Spinal cord (tissue), 10 donors: ENCODE measurements around the gene SMIM33. TPM values are rescaled to one million over a fixed set of nuclear protein-coding genes. Genes with fewer than 3 reads are reported as not detected.

Experiments
- DNase-seq, 6 donors: peaks; one replicate each; pipeline versions ENCODE4 v3.0.0 to v3.0.0-alpha.2; 2013 to 2015; ENCODE audit warnings: low spot score in 6 of 6, low read depth in 4 of 6
- H3K27ac ChIP-seq: one replicate; pipeline ENCODE4 v1.5.1; 2013; ENCODE audit warnings: low read depth, low read length, control low read depth
- H3K27me3 ChIP-seq: one replicate; pipeline ENCODE4 v1.6.1; 2013; ENCODE audit warnings: low read length; ENCODE audit not compliant: control insufficient read depth, insufficient read depth
- H3K36me3 ChIP-seq: one replicate; pipeline ENCODE4 v1.6.1; 2013; ENCODE audit warnings: low read length; ENCODE audit not compliant: control insufficient read depth, insufficient read depth
- H3K4me1 ChIP-seq: one replicate; pipeline ENCODE4 v1.6.1; 2013; ENCODE audit warnings: low read length; ENCODE audit not compliant: control insufficient read depth, insufficient read depth
- H3K4me3 ChIP-seq: one replicate; pipeline ENCODE4 v1.5.1; 2013; ENCODE audit warnings: low read depth, low read length, control low read depth
- H3K9me3 ChIP-seq: one replicate; pipeline ENCODE4 v1.6.1; 2013; ENCODE audit warnings: low read length; ENCODE audit not compliant: control insufficient read depth, insufficient read depth
- WGBS: methylation state at CpG from one replicate; pipeline ENCODE4 v1.1.5; 2013; ENCODE audit warnings: missing lambda C conversion rate; ENCODE audit not compliant: insufficient coverage; 5-methylcytosine and 5-hydroxymethylcytosine counted together
- polyA plus RNA-seq, 2 donors: library from polyadenylated mRNA; unstranded; fragments of 120-200 nt; gene quantifications; one replicate each; pipeline ENCODE4 v1.2.1, GENCODE V29; 2013; ENCODE audit not compliant: insufficient read length in 2 of 2
- total RNA-seq, 2 donors: library from RNA; depleted of rRNA in 1 of 2; stranded (reverse); fragments of 120-200 nt in 1 of 2; fragments of >200 nt in 1 of 2; gene quantifications; one replicate each; pipeline versions ENCODE4 v1.2.3 to v1.2.4, GENCODE V29; 2013 to 2014
- donor health status: healthy.

SMIM33 gene
- total and polyA plus RNA-seq, 4 donors = not detected

DNA sequence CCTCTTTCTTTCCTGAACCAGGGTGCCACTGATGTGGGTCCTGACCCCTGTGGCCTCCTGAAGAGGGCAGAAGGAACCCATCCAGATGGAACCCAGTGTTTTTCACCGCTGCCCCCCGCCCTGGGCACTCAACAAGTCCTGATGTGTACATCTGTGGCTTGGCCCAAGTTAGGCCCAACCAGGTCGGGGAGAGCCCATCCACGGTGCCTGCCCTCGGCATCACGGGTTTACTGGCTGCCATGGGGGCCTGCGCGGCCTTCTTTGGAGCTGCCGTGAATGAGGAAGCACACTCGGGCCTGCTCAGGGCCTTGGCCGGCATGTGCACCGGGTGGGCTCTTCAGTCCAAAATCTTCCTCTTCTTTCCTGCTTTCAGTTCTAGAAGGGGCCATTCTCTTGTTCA is 14.0 kb upstream of the SMIM33 start:
- no peak overlapping the region for H3K27ac ChIP-seq
- no peaks in the 10 kb centered on the region for H3K27me3 ChIP-seq
- no peak for DNase-seq
- peaks cover 5% of the 10 kb centered on the region for H3K36me3 ChIP-seq
- WGBS = 82% methylated on average over 12 of the region's 12 CpGs
- H3K9me3 ChIP-seq = no peaks in the 10 kb centered on the region
- no peaks in the 10 kb centered on the region for H3K4me1 ChIP-seq
- no peak overlapping the region for H3K4me3 ChIP-seq

DNA sequence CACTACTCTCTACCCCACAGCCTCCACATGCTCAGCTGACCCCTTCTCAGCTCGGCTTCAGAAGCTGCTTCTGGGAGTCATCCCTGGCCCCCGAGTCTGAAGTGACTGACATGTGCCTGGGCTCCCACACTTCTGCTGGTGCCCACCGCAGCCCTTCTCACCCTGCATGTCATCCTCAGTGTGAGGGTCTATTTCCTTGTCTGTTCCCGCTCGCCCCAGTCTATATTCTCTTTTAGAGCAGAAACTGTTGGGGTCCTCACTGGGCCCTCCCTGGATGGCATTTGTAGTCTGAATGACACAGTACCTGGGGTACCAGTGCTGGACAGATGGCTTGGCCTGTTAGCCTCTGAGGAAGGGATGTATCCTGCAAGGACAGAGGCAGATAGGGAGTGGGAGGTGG is 13.6 kb upstream of the SMIM33 start:
- Histone ChIP-seq H3K4me1 (no peaks in the 10 kb centered on the region), H3K36me3 (peaks cover 2% of the 10 kb centered on the region), H3K27ac (no peak overlapping the region), H3K27me3 (no peaks in the 10 kb centered on the region), H3K4me3 (no peak overlapping the region), H3K9me3 (no peaks in the 10 kb centered on the region)
- DNase-seq = no peak
- 94% methylated on average over 5 of the region's 5 CpGs for WGBS

DNA sequence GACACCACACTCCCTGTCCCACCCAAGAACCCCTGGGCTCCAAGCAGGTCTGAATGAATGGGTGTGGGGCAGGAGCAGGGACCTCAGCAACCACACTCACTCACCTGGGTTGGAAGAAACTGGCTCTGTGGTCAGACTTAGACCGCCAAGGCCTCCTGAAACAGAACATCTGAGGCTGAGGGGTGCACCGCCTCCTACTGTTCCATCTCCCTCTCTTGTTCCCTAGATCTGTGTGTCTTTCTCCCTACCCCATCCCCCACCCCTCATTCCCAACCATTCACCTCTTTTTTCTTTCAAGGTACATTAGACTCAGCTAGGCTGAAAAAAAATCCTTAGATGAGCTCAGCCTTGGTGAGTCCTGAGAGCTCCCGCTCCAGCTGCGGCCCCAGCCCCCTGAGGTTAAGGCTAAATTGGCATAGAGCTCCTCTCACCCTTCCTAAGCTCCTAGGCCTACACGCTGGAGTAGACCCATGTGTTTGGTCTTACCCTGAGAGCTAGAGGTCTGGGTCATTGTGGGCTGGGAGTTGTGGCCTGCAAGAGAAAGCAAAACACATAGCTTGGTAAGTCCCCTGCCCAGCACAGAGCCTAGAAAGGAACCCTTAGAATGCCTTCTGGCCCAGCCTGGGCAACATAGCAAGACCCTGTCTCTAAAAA is 13.0 kb upstream of the SMIM33 start:
- 94% methylated on average over 2 of the region's 5 CpGs for WGBS
- Histone ChIP-seq H3K27ac (no peak overlapping the region), H3K9me3 (no peaks in the 10 kb centered on the region), H3K4me1 (no peaks in the 10 kb centered on the region), H3K36me3 (no peaks in the 10 kb centered on the region), H3K4me3 (no peak overlapping the region), H3K27me3 (no peaks in the 10 kb centered on the region)
- no peak for DNase-seq

DNA sequence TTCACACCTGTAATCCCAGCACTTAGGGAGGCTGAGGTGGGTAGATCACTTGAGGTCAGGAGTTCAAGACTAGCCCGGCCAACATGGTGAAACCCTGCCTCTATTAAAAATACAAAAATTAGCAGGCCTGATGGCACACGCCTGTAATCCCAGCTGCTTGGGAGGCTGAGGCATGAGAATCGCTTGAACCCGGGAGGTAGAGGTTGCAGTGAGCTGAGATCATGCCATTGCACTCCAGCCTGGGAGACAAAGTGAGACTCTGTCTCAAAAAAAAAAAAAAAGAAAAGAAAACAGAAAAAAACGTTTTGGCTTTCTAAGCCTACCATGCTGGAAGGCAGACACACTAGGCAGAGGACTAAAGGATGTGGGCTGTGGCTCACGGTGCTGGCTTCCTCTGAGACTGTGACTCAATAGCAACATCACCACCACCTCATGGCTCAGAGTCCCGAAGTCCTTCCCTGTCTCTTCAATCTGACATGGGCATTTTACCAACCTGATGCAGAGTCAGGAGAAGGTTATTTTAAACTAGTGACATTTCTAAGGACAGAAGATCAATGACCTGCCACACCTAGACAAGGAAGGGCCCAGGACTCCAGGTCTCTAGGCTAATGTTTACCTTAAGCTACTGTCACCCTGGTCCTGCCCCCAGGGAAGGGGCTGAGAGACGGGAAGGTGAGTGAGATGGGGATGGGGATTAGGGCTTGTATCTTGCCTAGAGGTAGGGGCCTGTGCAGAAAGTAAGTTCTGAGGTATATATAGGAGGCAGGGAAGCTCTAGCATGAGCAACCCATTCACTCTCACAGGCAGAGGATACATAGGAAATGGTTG is 12.0 kb upstream of the SMIM33 start:
- DNase-seq = no peak
- Histone ChIP-seq H3K9me3 (no peaks in the 10 kb centered on the region), H3K4me1 (no peaks in the 10 kb centered on the region), H3K27ac (peak overlapping the region; percentile 62), H3K36me3 (no peaks in the 10 kb centered on the region), H3K27me3 (no peaks in the 10 kb centered on the region), H3K4me3 (no peak overlapping the region)
- WGBS = 92% methylated on average over 3 of the region's 8 CpGs

DNA sequence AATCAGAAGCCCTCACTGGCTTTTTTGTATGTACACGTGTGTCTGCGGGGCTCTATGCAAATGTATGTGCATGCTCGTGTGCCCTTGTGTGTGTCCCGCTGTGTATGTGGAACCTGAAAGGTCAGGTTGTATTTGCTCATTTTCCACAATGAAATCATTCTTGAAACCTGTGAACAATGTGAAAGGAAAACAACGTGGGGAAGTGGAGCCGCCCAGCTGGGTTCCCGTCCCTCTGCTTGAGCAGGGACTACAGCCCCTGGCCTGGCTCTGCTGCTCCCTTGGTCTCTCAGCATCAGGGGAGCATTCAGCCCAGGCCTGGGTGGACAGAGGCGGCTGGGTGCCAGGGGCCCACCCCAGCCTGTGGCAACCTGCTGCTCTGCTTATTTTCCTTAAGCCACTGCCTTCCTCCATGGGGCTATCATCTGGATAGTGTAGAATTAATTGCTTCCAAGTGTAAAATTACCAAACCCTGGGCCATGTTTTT is 11.3 kb upstream of the SMIM33 start:
- Histone ChIP-seq H3K9me3 (no peaks in the 10 kb centered on the region), H3K27ac (peak overlapping the region; percentile 62), H3K27me3 (no peaks in the 10 kb centered on the region), H3K4me1 (no peaks in the 10 kb centered on the region), H3K4me3 (no peak overlapping the region), H3K36me3 (no peaks in the 10 kb centered on the region)
- peak in 1 of 6 donors; percentile 34 for DNase-seq
- WGBS = 47% methylated on average over 6 of the region's 8 CpGs

DNA sequence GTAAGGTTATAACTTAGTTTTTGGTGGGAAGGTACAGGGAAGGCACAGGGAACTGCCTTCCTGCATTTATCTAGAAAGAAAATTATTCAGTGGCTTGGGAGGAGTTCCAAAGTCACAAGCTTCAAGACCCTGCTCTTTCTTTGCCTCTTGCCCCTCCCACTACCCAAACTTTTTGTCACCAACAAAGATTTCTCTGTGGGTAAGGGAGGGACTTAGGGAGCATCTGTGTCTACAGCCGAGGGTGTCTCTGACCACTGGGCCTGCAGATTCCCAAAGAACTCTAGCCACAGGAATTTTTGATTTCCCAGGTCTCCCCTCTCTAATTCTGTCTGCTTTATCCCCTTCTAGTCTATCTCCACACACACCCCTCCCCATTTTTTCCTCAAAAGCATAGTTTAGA is 10.3 kb upstream of the SMIM33 start:
- no peak for DNase-seq
- H3K9me3 ChIP-seq = no peaks in the 10 kb centered on the region
- H3K36me3 ChIP-seq = no peaks in the 10 kb centered on the region
- no CpG with 5 or more reads among the region's 1 CpG for WGBS
- no peak overlapping the region for H3K4me3 ChIP-seq
- H3K4me1 ChIP-seq = no peaks in the 10 kb centered on the region
- no peaks in the 10 kb centered on the region for H3K27me3 ChIP-seq
- H3K27ac ChIP-seq = no peak overlapping the region

DNA sequence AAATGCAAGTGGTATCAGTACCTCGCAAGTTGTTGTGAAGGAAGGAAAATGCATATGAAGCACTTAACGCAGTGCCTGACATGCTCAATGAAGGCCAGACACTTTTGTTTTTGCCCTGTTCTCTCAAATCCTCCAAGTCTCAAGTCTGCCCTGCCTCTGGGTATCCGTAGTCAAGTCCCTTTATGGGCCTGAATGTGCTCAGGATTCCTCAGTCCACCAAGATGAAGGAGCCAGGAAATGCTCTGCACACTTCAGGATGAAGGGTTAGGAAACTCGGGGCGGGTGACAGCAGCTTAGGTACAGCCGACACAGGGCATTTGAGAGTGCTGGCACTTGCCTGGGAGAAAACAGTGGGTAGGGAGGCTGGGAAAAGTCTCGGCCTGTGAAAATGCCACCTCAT is 9.6 kb upstream of the SMIM33 start:
- Histone ChIP-seq H3K4me3 (peak overlapping the region; percentile 7), H3K27me3 (no peaks in the 10 kb centered on the region), H3K9me3 (no peaks in the 10 kb centered on the region), H3K27ac (no peak overlapping the region), H3K4me1 (no peaks in the 10 kb centered on the region), H3K36me3 (no peaks in the 10 kb centered on the region)
- 85% methylated on average over 7 of the region's 7 CpGs for WGBS
- no peak for DNase-seq

DNA sequence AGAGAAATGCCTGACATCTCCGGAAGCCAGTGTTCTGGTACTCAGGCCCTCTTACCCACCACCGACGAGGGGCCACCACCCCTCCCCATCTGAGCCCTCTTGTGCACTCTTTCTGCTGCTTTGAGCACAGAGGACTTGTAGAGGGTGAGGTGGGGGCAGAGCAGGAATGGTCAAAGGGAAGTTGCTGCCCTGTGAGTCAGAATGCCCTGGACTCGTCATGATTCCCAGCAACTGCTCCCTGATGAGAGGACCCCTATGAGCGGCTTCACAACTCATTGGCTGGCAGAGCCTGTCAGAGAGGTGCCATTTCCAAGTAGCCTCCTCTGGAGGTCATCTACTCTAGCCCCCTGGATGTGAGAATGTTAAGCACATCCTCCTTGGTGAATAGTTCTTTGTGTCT is 9.1 kb upstream of the SMIM33 start:
- no peaks in the 10 kb centered on the region for H3K36me3 ChIP-seq
- no peak for DNase-seq
- 80% methylated on average over 1 of the region's 5 CpGs for WGBS
- H3K9me3 ChIP-seq = no peaks in the 10 kb centered on the region
- H3K4me1 ChIP-seq = no peaks in the 10 kb centered on the region
- no peaks in the 10 kb centered on the region for H3K27me3 ChIP-seq
- H3K27ac ChIP-seq = no peak overlapping the region
- no peak overlapping the region for H3K4me3 ChIP-seq

DNA sequence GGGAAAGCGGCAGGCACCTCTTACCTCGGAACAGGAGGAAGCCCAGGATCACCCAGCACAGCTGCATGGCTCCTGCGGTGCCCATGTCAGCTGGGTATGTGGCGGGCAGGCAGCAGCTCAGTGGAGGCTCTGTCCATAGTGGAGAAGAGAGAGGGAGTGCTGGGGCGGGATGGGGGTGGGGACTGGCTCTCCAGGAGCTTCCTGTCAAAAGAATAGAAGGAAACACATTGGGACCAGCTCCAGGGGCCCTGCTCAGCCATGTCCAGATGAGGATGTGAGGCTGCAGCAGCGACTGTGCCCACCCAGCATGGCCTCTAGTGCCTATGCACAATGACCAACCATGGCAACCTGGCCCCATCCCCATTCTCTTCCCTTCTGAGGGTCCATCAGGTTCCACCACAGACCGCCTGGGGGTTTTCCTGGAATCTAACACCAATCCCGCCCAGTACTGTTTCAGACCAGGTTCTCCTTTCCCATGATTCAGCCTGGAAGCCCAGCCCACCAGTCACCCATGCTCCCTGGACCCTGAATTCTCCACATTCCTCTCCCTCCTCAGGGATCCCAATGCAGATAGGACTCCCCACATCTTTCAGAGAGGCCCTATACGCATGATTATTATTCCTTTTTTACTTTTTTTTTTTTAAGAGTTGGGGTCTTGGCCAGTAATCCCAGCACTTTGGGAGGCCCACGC is 8.1 kb upstream of the SMIM33 start, which contains the start of gene ECSCR:
TSS of gene ECSCR (minus strand) at position 158 of the 691 bp plus-strand sequence. CDS start at position 85, 73 bp downstream.
- Histone ChIP-seq H3K4me1 (no peaks in the 10 kb centered on the region), H3K27me3 (no peaks in the 10 kb centered on the region), H3K27ac (peak within 1 kb of the TSS; percentile 50), H3K9me3 (no peaks in the 10 kb centered on the region), H3K4me3 (no peak within 1 kb of the TSS), H3K36me3 (no peaks in the 10 kb centered on the region)
- no peak for DNase-seq
- WGBS = 84% methylated on average over 8 of the region's 10 CpGs
